DOHH2 (cell line): ENCODE results near the gene BAD.
A peak's percentile ranks its signal among the peaks of the same experiment; 100 is the strongest.

Source experiments
- H3F3A ChIP-seq: fragments of 200-600 bp; sonication (generic), shearing (Covaris generic); 2 replicates; pipeline ENCODE4 v1.6.0; 2016; ENCODE audit warnings: antibody characterized with exemption, mild to moderate bottlenecking; ENCODE audit not compliant: control insufficient read depth, insufficient read depth
- H3K27ac ChIP-seq: fragments of 200-600 bp; sonication (generic); 2 replicates; pipeline ENCODE4 v1.5.1; 2014; ENCODE audit warnings: low read depth, mild to moderate bottlenecking, low read length, moderate library complexity
- H3K27me3 ChIP-seq: fragments of 200-600 bp; sonication (generic); 2 replicates; pipeline ENCODE4 v1.6.1; 2014; ENCODE audit warnings: mild to moderate bottlenecking, low read length, mixed read lengths; ENCODE audit not compliant: control insufficient read depth
- H3K36me3 ChIP-seq: fragments of 200-600 bp; sonication (generic); 2 replicates; pipeline ENCODE4 v1.6.1; 2014; ENCODE audit warnings: mild to moderate bottlenecking, low read length, moderate library complexity, mixed read lengths; ENCODE audit not compliant: control insufficient read depth
- H3K4me1 ChIP-seq: fragments of 200-600 bp; sonication (generic); 2 replicates; pipeline ENCODE4 v1.6.1; 2014; ENCODE audit warnings: mild to moderate bottlenecking, low read length, mixed read lengths; ENCODE audit not compliant: control insufficient read depth
- H3K4me2 ChIP-seq: fragments of 200-600 bp; sonication (generic); 2 replicates; pipeline ENCODE4 v1.6.0; 2014; ENCODE audit warnings: mild to moderate bottlenecking, low read length, moderate library complexity
- H3K4me3 ChIP-seq: fragments of 200-600 bp; sonication (generic); 2 replicates; pipeline ENCODE4 v1.5.1; 2014; ENCODE audit warnings: mild to moderate bottlenecking, low read length, mixed read lengths
- H3K79me2 ChIP-seq: fragments of 200-600 bp; sonication (generic); 2 replicates; pipeline ENCODE4 v1.6.1; 2014; ENCODE audit warnings: mild to moderate bottlenecking, low read length, mixed read lengths; ENCODE audit not compliant: control insufficient read depth
- H3K9me2 ChIP-seq: fragments of 200-600 bp; sonication (generic); replicated peaks from 2 replicates; pipeline ENCODE4 v1.6.1; 2014; ENCODE audit warnings: mild to moderate bottlenecking, low read length, mixed read lengths; ENCODE audit not compliant: control insufficient read depth
- H3K9me3 ChIP-seq: fragments of 200-600 bp; sonication (generic); 2 replicates; pipeline ENCODE4 v1.6.1; 2014; ENCODE audit warnings: antibody characterized with exemption, low read length, mixed read lengths; ENCODE audit not compliant: control insufficient read depth, insufficient read depth
- H4K20me1 ChIP-seq: fragments of 200-600 bp; sonication (generic); 2 replicates; pipeline ENCODE4 v1.6.0; 2014; ENCODE audit warnings: low read depth, mild to moderate bottlenecking, antibody characterized with exemption, low read length, moderate library complexity; ENCODE audit not compliant: control insufficient read depth, insufficient read depth
- EZH2phosphoT487 ChIP-seq: fragments of 200-600 bp; sonication (generic); IDR thresholded peaks from 2 replicates; pipeline ENCODE4 v1.6.1; 2017; ENCODE audit warnings: borderline replicate concordance, mild to moderate bottlenecking, antibody characterized with exemption, low read length, moderate library complexity, mixed read lengths
- TF ChIP-seq, protein P1 (sequence below): fragments of 200-600 bp; sonication (generic); IDR thresholded peaks from one replicate; pipeline ENCODE4 v1.5.1; 2014; ENCODE audit warnings: antibody characterized with exemption, mild to moderate bottlenecking, low read depth, low read length; ENCODE audit not compliant: poor library complexity, severe bottlenecking

Gene BAD

DNA sequence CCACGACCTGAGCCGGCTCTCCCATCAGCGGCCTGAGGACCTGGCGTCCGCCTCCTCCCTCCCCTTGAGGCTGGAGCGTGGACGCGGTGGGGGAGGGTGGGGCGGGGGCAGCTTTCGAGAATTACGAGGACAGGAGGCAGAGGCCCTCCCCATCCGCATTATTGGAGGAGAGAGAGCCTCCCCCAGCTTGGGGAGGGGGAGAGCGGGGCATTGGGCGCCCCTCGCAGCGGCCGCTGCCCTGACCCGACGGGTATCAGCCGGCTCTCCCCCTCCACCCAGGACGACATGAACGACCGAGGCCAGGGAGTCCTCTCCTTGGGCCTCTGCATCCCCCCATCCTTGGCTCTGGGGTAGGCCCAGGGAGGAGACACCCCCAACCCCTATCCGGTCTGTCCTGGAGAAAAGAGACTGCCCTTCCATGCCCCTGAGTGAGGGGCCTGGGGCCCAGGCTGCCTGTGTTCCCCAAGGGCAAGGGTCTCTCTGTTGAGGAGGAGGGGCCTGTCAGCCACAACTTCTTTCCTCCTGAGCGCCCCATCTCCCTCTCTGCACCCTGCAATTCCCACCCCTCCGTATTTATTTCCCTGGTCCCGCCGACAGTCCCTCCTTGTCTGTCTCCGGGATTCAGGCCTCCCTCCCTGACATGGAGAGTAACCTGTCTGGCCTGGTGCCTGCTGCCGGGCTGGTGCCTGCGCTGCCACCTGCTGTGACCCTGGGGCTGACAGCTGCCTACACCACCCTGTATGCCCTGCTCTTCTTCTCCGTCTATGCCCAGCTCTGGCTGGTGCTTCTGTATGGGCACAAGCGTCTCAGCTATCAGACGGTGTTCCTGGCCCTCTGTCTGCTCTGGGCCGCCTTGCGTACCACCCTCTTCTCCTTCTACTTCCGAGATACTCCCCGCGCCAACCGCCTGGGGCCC lies 1.7 kb upstream of the BAD start:
- H3F3A ChIP-seq = peaks cover 2% of the 10 kb centered on the region; the same call in 1 of the 2 replicates
- H3K27me3 ChIP-seq = peaks cover 5% of the 10 kb centered on the region
- no peaks in the 10 kb centered on the region for H3K9me2 ChIP-seq
- H3K9me3 ChIP-seq = no peaks in the 10 kb centered on the region
- peak overlapping the region; percentile 82 for H3K4me2 ChIP-seq
- no peak overlapping the region for H3K27ac ChIP-seq
- H3K4me1 ChIP-seq = peaks cover 19% of the 10 kb centered on the region
- peak overlapping the region; percentile 76 for H3K4me3 ChIP-seq
- TF ChIP-seq, protein P1, sequence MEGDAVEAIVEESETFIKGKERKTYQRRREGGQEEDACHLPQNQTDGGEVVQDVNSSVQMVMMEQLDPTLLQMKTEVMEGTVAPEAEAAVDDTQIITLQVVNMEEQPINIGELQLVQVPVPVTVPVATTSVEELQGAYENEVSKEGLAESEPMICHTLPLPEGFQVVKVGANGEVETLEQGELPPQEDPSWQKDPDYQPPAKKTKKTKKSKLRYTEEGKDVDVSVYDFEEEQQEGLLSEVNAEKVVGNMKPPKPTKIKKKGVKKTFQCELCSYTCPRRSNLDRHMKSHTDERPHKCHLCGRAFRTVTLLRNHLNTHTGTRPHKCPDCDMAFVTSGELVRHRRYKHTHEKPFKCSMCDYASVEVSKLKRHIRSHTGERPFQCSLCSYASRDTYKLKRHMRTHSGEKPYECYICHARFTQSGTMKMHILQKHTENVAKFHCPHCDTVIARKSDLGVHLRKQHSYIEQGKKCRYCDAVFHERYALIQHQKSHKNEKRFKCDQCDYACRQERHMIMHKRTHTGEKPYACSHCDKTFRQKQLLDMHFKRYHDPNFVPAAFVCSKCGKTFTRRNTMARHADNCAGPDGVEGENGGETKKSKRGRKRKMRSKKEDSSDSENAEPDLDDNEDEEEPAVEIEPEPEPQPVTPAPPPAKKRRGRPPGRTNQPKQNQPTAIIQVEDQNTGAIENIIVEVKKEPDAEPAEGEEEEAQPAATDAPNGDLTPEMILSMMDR = peak; percentile 41
- no peak for TF ChIP-seq EZH2phosphoT487
- H3K79me2 ChIP-seq = peaks cover 12% of the 10 kb centered on the region
- no peaks in the 10 kb centered on the region for H4K20me1 ChIP-seq
- H3K36me3 ChIP-seq = no peaks in the 10 kb centered on the region

DNA sequence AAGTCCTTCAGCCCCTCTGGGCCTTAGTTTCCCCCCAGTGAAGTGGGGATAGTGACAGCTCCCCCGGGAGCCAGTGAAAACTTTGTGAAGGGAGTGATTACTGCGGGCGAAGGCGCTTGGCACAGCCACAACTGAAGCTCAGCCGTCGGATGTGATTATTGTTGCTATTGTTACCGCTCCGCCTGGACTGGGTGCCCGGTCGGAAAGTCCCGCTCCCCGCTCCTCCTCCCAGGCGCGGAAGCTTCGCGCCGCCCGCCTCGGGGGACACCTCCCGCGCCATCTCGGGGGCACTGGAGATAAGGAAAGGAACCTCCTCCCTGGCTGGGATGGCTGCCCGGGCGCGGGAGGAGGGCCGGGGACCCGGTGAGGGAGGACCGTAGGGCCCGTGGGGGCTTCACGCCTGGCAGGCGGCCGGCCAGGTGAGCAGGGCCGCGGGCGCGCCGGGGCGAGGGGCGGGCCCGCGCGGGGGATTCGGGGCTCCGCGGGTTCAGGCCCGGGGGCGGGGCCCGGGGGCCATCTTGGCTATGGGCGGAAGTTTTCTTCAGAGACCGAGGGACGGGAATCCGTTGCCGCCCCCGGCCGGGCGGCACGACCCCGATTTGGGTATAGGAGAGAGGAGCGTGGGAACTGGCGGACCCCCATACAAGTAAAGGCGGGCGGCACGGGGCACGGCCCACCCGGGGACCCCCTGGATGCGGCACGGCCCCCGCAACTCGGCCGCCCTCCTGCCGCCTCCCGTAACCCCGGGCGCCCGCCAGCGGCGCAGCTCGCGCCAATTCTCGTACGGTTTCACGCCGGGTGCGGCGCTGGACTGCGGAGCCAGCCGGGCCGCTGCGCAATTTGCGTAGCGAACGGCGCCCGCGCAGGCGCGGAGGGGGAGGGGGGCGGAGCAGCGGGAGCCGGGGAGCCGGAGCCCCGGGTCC lies 758 bp upstream of the BAD start, which contains the start of gene GPR137:
TSS of gene GPR137 (plus strand) at position 887 of the 923 bp plus-strand sequence. CDS start 677 bp downstream, outside the sequence.
- Histone ChIP-seq H3K36me3 (no peaks in the 10 kb centered on the region), H3K4me3 (peak within 1 kb of the TSS; percentile 76), H3F3A (peaks cover 2% of the 10 kb centered on the region; the same call in 1 of the 2 replicates), H3K9me2 (no peaks in the 10 kb centered on the region), H3K27me3 (no peaks in the 10 kb centered on the region), H3K9me3 (no peaks in the 10 kb centered on the region), H3K4me2 (peak within 1 kb of the TSS; percentile 82), H3K79me2 (peaks cover 12% of the 10 kb centered on the region), H3K27ac (peak within 1 kb of the TSS; percentile 82), H3K4me1 (peaks cover 19% of the 10 kb centered on the region), H4K20me1 (no peaks in the 10 kb centered on the region)
- TF ChIP-seq, protein P1 = no peak
- TF ChIP-seq EZH2phosphoT487 = no peak

DNA sequence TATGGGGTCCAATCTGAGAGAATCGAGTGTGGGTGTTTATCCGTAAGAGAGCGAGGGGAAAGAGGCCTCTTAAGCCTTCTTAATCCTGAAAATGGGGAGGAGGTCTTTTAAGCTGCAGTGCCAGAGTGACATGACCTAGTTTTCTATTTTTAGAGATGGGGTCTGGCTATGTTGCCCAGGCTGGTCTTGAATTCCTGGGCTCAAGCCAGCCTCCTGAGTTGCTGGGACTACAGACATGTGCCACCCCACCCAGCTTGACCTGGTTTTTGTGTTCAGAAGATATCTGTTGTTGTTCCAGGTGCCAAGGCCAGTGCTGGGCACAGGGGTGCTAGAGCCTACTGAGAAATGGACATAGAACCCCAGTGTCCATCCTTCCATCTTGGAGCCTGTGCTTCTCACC lies 1.4 kb downstream of the BAD start:
- Histone ChIP-seq H3K9me3 (no peaks in the 10 kb centered on the region), H3K79me2 (peaks cover 12% of the 10 kb centered on the region), H4K20me1 (no peaks in the 10 kb centered on the region), H3F3A (peaks cover 2% of the 10 kb centered on the region; the same call in 1 of the 2 replicates), H3K4me2 (peak overlapping the region; percentile 82; the same call in 1 of the 2 replicates), H3K9me2 (no peaks in the 10 kb centered on the region), H3K36me3 (no peaks in the 10 kb centered on the region; the same call in 1 of the 2 replicates), H3K4me1 (peaks cover 19% of the 10 kb centered on the region), H3K4me3 (no peak overlapping the region; the same call in 1 of the 2 replicates), H3K27ac (no peak overlapping the region), H3K27me3 (no peaks in the 10 kb centered on the region)
- TF ChIP-seq, protein P1 = no peak
- no peak for TF ChIP-seq EZH2phosphoT487
